Loucy (cell line): Measurements from ENCODE around the gene SEC63.
A peak's percentile ranks its signal among the peaks of the same experiment; 100 is the strongest.

ENCODE experiments used
- H2AFZ ChIP-seq: fragments of 200-600 bp; sonication (generic); 2 replicates; pipeline ENCODE4 v1.6.0; 2016; ENCODE audit warnings: antibody characterized with exemption, mild to moderate bottlenecking, low read length, moderate library complexity
- H3F3A ChIP-seq: fragments of 200-600 bp; 2 replicates; pipeline ENCODE4 v1.6.0; 2016; ENCODE audit warnings: antibody characterized with exemption, low read depth, mild to moderate bottlenecking
- H3K27me3 ChIP-seq: fragments of 200-600 bp; sonication (generic); 2 replicates; pipeline ENCODE4 v1.6.1; 2014; ENCODE audit warnings: low read length, mild to moderate bottlenecking; ENCODE audit not compliant: insufficient read depth, poor library complexity, severe bottlenecking
- H3K36me3 ChIP-seq: fragments of 200-600 bp; sonication (generic); 2 replicates; pipeline ENCODE4 v1.6.1; 2016; ENCODE audit warnings: low read length; ENCODE audit not compliant: insufficient read depth
- H3K4me1 ChIP-seq: fragments of 200-600 bp; sonication (generic); 2 replicates; pipeline ENCODE4 v1.5.1; 2014; ENCODE audit warnings: low read length, mild to moderate bottlenecking; ENCODE audit not compliant: insufficient read depth, poor library complexity, severe bottlenecking
- H3K4me2 ChIP-seq: fragments of 200-600 bp; sonication (generic); 2 replicates; pipeline ENCODE4 v1.6.0; 2014; ENCODE audit warnings: antibody characterized with exemption, low read length, low read depth, mild to moderate bottlenecking; ENCODE audit not compliant: poor library complexity, severe bottlenecking
- H3K4me3 ChIP-seq: fragments of 200-600 bp; sonication (generic); 2 replicates; pipeline ENCODE4 v1.5.1; 2014; ENCODE audit warnings: low read length, mild to moderate bottlenecking, mixed read lengths; ENCODE audit not compliant: poor library complexity, severe bottlenecking
- H3K79me2 ChIP-seq: fragments of 200-600 bp; sonication (generic); 2 replicates; pipeline ENCODE4 v1.6.1; 2014; ENCODE audit warnings: low read length; ENCODE audit not compliant: insufficient read depth
- H3K9ac ChIP-seq: fragments of 200-600 bp; sonication (generic); 2 replicates; pipeline ENCODE4 v1.6.0; 2014; ENCODE audit warnings: mild to moderate bottlenecking, low read depth, low read length, moderate library complexity; ENCODE audit not compliant: poor library complexity, severe bottlenecking
- H3K9me2 ChIP-seq: fragments of 200-600 bp; sonication (generic); replicated peaks from 2 replicates; pipeline ENCODE4 v1.6.1; 2016; ENCODE audit warnings: low read depth, low read length, mixed read lengths
- H3K9me3 ChIP-seq: fragments of 200-600 bp; sonication (generic); 2 replicates; pipeline ENCODE4 v1.6.1; 2014; ENCODE audit warnings: mild to moderate bottlenecking, antibody characterized with exemption, low read length, low read depth; ENCODE audit not compliant: insufficient read depth
- H4K20me1 ChIP-seq: fragments of 200-600 bp; sonication (generic); 2 replicates; pipeline ENCODE4 v1.6.0; 2014; ENCODE audit warnings: antibody characterized with exemption, low read length, mild to moderate bottlenecking; ENCODE audit not compliant: insufficient read depth, poor library complexity, severe bottlenecking
- CTCF ChIP-seq: fragments of 200-600 bp; sonication (generic); conservative IDR thresholded peaks from 2 replicates; pipeline ENCODE4 v1.5.1; 2014; ENCODE audit warnings: mild to moderate bottlenecking, antibody characterized with exemption, low read length
- EZH2phosphoT487 ChIP-seq: fragments of 200-600 bp; IDR thresholded peaks from 2 replicates; pipeline ENCODE4 v1.6.1; 2018; ENCODE audit warnings: antibody characterized with exemption, mild to moderate bottlenecking, moderate library complexity, borderline replicate concordance

The SEC63 gene

DNA sequence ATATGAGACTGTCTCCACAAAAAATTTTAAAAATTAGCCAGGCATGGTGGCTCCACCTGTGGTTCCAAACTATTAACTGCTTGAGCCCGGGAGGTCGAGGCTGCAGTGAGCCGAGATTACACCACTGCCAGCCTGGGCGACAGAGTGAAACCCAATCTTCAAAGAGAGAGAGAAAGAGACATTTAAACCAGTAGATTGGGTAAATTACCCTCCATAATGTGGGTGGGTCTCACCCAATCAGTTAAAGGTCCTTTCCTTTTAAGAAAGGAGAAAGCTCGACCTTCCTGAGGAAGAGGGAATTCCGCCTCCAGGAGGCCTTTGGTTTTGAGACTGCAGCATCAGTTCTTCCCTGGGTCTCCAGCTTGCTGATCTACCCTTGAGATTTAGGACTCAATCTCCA is 108.7 kb downstream of the SEC63 start:
- no peaks in the 10 kb centered on the region for H3K27me3 ChIP-seq
- H3F3A ChIP-seq: no peaks in the 10 kb centered on the region
- H3K9me2 ChIP-seq: no peaks in the 10 kb centered on the region
- H3K4me1 ChIP-seq: peaks cover 4% of the 10 kb centered on the region
- no peaks in the 10 kb centered on the region for H4K20me1 ChIP-seq
- no peak overlapping the region for H3K9ac ChIP-seq
- H2AFZ ChIP-seq: no peak overlapping the region
- H3K9me3 ChIP-seq: no peaks in the 10 kb centered on the region
- no peak for TF ChIP-seq EZH2phosphoT487
- no peak for TF ChIP-seq CTCF
- no peaks in the 10 kb centered on the region for H3K36me3 ChIP-seq
- no peak overlapping the region for H3K4me2 ChIP-seq
- H3K79me2 ChIP-seq: no peaks in the 10 kb centered on the region
- H3K4me3 ChIP-seq: no peak overlapping the region

DNA sequence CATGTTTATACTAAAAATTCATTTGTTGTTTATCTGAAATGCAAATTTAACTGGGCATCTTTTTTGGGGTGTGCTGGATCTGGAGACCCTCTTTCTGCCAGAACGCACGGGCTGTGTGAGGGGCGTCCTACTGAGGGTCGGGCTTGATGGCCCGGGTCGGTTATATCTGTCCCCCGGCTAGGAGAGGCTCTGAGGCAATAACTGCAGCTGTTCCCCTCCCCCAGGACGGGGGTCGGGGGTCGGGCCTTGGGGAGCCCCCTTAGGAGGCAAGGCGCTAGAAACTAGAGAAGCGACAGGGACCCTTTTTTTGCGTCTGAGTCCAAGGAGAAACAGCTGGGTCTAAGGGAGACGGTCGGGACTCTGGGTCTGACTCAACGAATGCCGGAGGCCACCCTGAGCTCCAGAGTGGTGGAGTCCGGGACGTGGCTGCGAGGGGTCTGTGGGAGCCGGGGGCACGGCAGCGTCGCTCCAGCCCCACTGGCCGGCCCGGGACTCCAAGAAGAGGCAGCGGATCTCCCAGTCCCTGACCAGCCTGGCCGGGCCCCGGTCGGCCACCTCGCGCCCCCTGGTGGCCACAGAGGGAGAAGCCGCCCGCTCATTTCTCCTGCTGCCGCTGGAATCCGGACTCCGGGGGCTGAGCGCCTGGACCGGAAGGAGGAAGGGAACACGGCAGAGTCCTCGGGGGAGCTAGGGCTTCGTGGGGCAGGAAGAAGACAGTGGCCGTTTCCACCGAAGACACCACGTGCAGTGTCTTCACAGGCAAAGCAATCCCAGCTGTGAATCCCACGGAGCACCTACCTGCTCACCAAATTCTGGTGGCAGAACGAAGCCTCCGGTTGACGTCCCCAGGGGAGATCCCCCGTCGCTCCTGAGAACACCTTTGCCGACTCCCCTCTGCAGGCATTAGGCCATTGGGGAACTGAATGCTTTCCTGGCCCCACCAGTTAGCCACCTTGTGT is 109.9 kb downstream of the SEC63 start:
- Histone ChIP-seq H2AFZ (peak overlapping the region; percentile 98), H3K79me2 (no peaks in the 10 kb centered on the region), H3K9me3 (no peaks in the 10 kb centered on the region), H3K4me1 (peaks cover 4% of the 10 kb centered on the region), H3K4me2 (peak overlapping the region; percentile 86), H3K9ac (peak overlapping the region; percentile 23), H3F3A (no peaks in the 10 kb centered on the region), H4K20me1 (no peaks in the 10 kb centered on the region), H3K9me2 (no peaks in the 10 kb centered on the region), H3K4me3 (peak overlapping the region; percentile 74), H3K27me3 (no peaks in the 10 kb centered on the region), H3K36me3 (no peaks in the 10 kb centered on the region)
- TF ChIP-seq EZH2phosphoT487 (no peak), CTCF (peak; percentile 92)

GRCh38 chr6:107846262-107846795 is 111.7 kb downstream of the SEC63 start:
- H3K4me2 ChIP-seq: no peak overlapping the region
- no peaks in the 10 kb centered on the region for H3F3A ChIP-seq
- TF ChIP-seq CTCF: no peak
- no peak for TF ChIP-seq EZH2phosphoT487
- H3K9me2 ChIP-seq: no peaks in the 10 kb centered on the region
- H4K20me1 ChIP-seq: no peaks in the 10 kb centered on the region
- H3K4me1 ChIP-seq: peaks cover 4% of the 10 kb centered on the region
- no peak overlapping the region for H2AFZ ChIP-seq
- H3K36me3 ChIP-seq: no peaks in the 10 kb centered on the region
- H3K4me3 ChIP-seq: no peak overlapping the region
- no peaks in the 10 kb centered on the region for H3K27me3 ChIP-seq
- H3K9me3 ChIP-seq: no peaks in the 10 kb centered on the region
- H3K79me2 ChIP-seq: no peaks in the 10 kb centered on the region
- no peak overlapping the region for H3K9ac ChIP-seq
